NCI-H2196 (cell line): ENCODE results near the gene KMT2C.

Source experiments
- DNase-seq: peaks from one replicate; lab custom pipeline; 2025; ENCODE audit not compliant: unreplicated experiment; lab: John Stamatoyannopoulos, UW

Gene KMT2C

GRCh38 chr7:152117356-152117755 lies 318.4 kb downstream of the KMT2C start:
- DNase-seq, result no peak

- no peak for DNase-seq
Observed at GRCh38 chr7:152115021-152115718, 320.6 kb downstream of the KMT2C start.

- DNase-seq, result no peak
Observed at GRCh38 chr7:152112829-152113228, 323.0 kb downstream of the KMT2C start.

- no peak for DNase-seq
Observed at GRCh38 chr7:152108359-152108758, 327.4 kb downstream of the KMT2C start.

- no peak for DNase-seq
Observed at GRCh38 chr7:152107945-152108344, 327.9 kb downstream of the KMT2C start.

- DNase-seq, result no peak
Observed at GRCh38 chr7:152106990-152107389, 328.8 kb downstream of the KMT2C start.

DNA sequence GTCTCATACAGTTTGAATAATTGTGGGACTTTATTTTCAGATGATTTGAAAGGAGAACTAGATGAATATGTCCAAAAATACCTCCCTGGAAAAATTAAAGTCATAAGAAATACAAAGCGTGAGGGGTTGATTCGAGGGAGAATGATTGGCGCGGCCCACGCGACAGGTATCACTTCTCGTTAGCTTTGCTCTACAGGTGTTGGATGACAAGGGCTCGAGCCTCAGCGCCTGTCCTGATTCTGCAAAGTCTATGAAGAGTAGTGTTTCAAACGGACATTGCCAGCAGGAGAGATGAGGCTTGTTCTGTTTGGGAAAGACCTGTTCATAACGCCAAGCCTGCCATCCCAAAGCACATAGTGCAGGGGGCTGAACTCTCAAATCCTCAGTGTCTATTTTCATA lies 330.6 kb downstream of the KMT2C start:
- DNase-seq, result no peak

- no peak for DNase-seq
Observed at GRCh38 chr7:152103691-152104090, 332.1 kb downstream of the KMT2C start.

DNA sequence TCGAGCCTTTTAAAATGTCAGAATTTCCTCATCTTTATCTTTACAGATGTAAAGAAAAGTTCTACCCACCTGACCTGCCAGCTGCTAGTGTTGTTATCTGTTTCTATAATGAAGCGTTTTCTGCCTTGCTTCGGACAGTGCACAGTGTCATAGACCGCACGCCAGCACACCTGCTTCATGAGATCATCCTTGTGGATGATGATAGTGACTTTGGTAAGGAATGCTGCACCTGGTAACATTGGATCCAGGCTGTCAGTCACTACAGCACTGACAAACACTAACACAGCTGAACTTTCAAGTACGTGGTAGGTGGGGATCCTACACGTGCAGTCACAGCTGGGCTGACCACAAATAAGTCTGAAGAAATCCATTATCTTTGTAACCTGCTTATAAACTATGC lies 332.7 kb downstream of the KMT2C start:
- no peak for DNase-seq

GRCh38 chr7:152097330-152097729 lies 338.5 kb downstream of the KMT2C start:
- DNase-seq, result no peak

- DNase-seq, result no peak
Observed at GRCh38 chr7:152095771-152096170, 340.0 kb downstream of the KMT2C start.

- no peak for DNase-seq
Observed at GRCh38 chr7:152093717-152094116, 342.1 kb downstream of the KMT2C start.

GRCh38 chr7:152090747-152091146 lies 345.1 kb downstream of the KMT2C start:
- no peak for DNase-seq

DNA sequence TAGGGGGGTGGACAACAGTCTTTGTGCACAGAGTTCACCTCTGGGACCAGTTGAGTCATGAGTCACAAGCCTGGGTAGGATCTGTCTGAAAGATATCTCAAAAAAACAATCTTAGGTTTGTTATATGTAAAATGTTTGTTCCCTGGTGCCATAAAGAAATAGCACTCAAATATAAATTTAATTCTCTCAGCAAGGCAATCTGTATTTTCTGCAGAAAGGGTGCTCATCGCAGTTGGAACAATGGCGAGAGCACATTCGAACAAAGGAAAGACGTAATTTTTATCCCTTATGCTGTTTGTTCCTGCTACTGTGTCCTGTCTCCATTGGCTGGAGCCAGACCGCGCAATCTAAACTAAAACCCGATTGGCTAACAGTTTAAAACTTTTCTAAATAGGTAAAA lies 346.6 kb downstream of the KMT2C start:
- DNase-seq, result no peak

DNA sequence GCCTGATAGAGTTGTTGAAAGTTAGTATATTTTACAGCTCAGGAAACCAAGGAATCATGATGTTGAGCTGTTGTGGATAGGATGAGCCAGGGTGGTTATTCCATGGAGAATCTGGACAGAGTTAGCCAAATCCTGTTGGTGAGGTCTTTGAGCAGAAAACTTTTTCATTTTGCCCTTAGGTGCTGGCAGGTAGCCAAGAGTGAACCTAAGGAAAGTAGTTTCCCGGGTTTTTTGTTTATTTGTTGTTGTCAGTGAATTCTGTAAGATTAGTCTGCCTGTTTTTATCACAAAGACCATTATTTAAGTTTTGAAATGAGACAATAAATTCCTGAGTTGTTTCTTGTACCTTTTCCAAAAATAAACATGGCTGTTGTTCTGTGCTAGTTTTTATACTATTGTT lies 349.3 kb downstream of the KMT2C start:
- no peak for DNase-seq

- DNase-seq, result no peak
Observed at GRCh38 chr7:152085131-152085530, 350.7 kb downstream of the KMT2C start.
